ENCODE data around the gene TDG.
A peak's percentile ranks its signal among the peaks of the same experiment; 100 is the strongest.

Gene TDG

GRCh38 chr12:103965590-103966504, at the start of gene TDG:
Gene TDG (plus strand): TSS chr12:103965872. CDS start chr12:103966038, 166 bp downstream.
- peak; percentile 91 for DNase-seq

- DNase-seq: no peak
Measured at GRCh38 chr12:103917873-103918272, 47.8 kb upstream of the TDG start.

- DNase-seq: no peak
Measured at GRCh38 chr12:103924761-103925641, 40.7 kb upstream of the TDG start.

- no peak for DNase-seq
Measured at GRCh38 chr12:103928682-103929045, 37.0 kb upstream of the TDG start.

- peak; percentile 51 for DNase-seq
Measured at GRCh38 chr12:103929046-103929783, 36.5 kb upstream of the TDG start.

GRCh38 chr12:103929784-103930033, 36.0 kb upstream of the TDG start:
- peak; percentile 90 for DNase-seq

GRCh38 chr12:103930034-103930786, 35.5 kb upstream of the TDG start, which contains the start of gene HSP90B1:
Gene HSP90B1 (plus strand): TSS chr12:103930410. CDS start chr12:103930516, 106 bp downstream.
- DNase-seq: peak; percentile 99

GRCh38 chr12:103930787-103931735, 34.6 kb upstream of the TDG start:
- DNase-seq: no peak

- DNase-seq: no peak
Measured at GRCh38 chr12:103933237-103933636, 32.4 kb upstream of the TDG start.

- DNase-seq: no peak
Measured at GRCh38 chr12:103936679-103937078, 29.0 kb upstream of the TDG start.

GRCh38 chr12:103944964-103945363, 20.7 kb upstream of the TDG start:
- no peak for DNase-seq

GRCh38 chr12:103947871-103948555, 17.7 kb upstream of the TDG start:
- DNase-seq: no peak

GRCh38 chr12:103948746-103949406, 16.8 kb upstream of the TDG start:
- DNase-seq: no peak

GRCh38 chr12:103952497-103952896, 13.2 kb upstream of the TDG start:
- DNase-seq: no peak

GRCh38 chr12:103955811-103956508, 9.7 kb upstream of the TDG start:
- DNase-seq: no peak

- DNase-seq: no peak
Measured at GRCh38 chr12:103956509-103957027, 9.1 kb upstream of the TDG start.

GRCh38 chr12:103957865-103958388, 7.7 kb upstream of the TDG start:
- DNase-seq: no peak

GRCh38 chr12:103958621-103959020, 7.1 kb upstream of the TDG start:
- DNase-seq: no peak

Measured in amniotic stem cell (primary cell).